ENCODE measurements around the gene B4GALNT3. TPM values are rescaled to one million over a fixed set of nuclear protein-coding genes. Genes with fewer than 3 reads are reported as not detected.

B4GALNT3 gene
- total and polyA plus RNA-seq, 3 experiments from 2014 or later = 3.1 to 6.9 (median 3.5) TPM

DNA sequence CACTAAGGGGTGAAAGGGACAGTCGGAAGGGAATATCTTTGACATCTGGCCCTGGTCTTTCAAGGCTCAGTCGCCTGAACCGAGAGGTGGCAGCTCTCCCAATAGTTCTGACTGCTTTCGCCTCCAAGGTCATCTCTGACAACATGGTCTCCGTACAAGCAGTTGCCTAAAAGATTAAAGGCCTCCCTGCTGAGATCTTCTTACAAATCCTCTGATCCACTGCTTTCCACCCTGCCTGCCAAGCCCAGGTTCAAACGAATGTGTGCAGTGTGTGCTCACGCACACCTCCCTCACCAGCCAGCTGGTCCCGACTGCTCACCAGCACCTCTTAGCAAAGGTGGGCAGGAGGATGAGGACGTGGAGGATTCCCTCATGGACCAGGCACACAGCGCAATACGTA is 10.4 kb downstream of the B4GALNT3 start:
- H3K36me3 ChIP-seq (ENCODE audit: insufficient read depth, low read length) = no peaks in the 10 kb centered on the region
- DNase-seq = no peak
- Mint-ChIP-seq H3K4me3 (peak overlapping the region in 1 of 7 donors; percentile 61), H3K4me1 (peaks cover under 1 to 8% (median 2%) of the 10 kb centered on the region in 3 donors), H3K36me3 (peaks cover 0 to 6% (median 0%) of the 10 kb centered on the region in 3 donors), H3K27ac (no peak overlapping the region), H3K9me3 (no peaks in the 10 kb centered on the region), H3K27me3 (peaks cover 12 to 15% of the 10 kb centered on the region in 2 donors)
- H3K4me1 ChIP-seq (ENCODE audit: insufficient read depth, low read length) = no peaks in the 10 kb centered on the region
- ChIA-PET CTCF (no interaction called here), POLR2A (no interaction called here)
- no peak overlapping the region for H3K4me3 ChIP-seq (ENCODE audit: low read length)
- no peaks in the 10 kb centered on the region for H3K27me3 ChIP-seq (ENCODE audit: insufficient read depth, low read length, poor library complexity, severe bottlenecking)
- H3K27ac ChIP-seq (ENCODE audit: low read depth, low read length) = no peak overlapping the region
- no peaks in the 10 kb centered on the region for H3K9me3 ChIP-seq (ENCODE audit: low read length)

DNA sequence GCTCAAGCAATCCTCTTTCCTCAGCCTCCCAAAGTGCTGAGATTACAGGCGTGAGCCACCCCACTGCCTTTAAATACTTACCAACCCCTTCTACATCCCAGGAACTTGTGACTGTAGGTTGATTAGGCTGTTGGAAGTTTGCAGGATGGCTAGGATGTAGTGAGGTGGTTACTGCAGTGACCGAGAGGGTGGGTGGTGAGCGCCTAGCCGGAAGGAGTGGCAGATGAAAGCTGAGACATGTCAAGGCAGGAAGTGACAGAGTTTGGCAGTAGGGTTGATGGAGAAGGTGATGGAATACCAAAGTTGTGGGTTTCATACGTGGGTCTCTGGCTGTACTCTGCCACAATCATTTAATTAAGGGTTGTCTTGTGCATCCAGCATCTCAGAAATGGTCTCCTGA is 13.5 kb downstream of the B4GALNT3 start:
- no peak overlapping the region for H3K27ac ChIP-seq (ENCODE audit: low read depth, low read length)
- no peaks in the 10 kb centered on the region for H3K4me1 ChIP-seq (ENCODE audit: insufficient read depth, low read length)
- DNase-seq = no peak
- H3K36me3 ChIP-seq (ENCODE audit: insufficient read depth, low read length) = no peaks in the 10 kb centered on the region
- Mint-ChIP-seq H3K36me3 (peaks cover 0 to 11% (median 4%) of the 10 kb centered on the region in 3 donors), H3K4me1 (peaks cover 2 to 13% (median 4%) of the 10 kb centered on the region in 3 donors), H3K4me3 (no peak overlapping the region), H3K9me3 (no peaks in the 10 kb centered on the region), H3K27me3 (peaks cover 12 to 23% of the 10 kb centered on the region in 2 donors), H3K27ac (no peak overlapping the region)
- POLR2A ChIA-PET = no interaction called here
- CTCF ChIA-PET = no interaction called here
- no peak overlapping the region for H3K4me3 ChIP-seq (ENCODE audit: low read length)
- no peaks in the 10 kb centered on the region for H3K27me3 ChIP-seq (ENCODE audit: insufficient read depth, low read length, poor library complexity, severe bottlenecking)
- H3K9me3 ChIP-seq (ENCODE audit: low read length) = no peaks in the 10 kb centered on the region

DNA sequence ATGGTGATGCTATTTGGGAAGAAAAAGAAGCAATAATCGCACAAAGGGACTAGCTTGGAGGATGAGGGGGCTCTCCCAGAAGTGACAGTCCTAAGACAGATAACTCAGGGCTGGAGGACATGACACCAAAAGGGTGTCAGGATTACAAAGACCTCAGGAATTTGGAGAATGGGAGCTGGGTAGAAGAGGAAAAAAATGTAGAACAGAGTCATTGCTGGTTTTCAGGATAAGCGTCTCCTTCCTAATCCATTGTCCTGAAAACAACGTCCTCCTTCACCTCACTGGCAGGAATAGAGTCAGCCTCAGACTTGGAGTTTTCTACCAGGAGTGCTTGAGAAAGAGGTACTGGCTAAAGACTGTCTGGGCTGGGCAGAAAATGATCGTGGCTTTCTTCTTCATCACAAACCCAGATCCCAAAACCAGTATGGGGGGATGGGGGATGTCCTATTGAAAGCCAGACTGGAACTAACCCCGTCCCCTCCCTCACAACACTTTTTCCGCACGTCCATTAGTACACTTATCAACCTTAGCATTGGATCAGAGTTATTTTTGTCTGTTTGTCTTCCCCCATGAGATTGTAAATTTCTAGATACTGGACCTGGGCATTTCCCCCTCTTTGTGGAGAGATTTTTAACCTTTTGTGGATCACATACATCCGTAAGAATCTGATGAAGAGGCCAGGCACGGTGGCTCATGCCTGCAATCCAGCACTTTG is 14.3 kb downstream of the B4GALNT3 start:
- Histone ChIP-seq H3K4me1 (ENCODE audit: insufficient read depth, low read length) (no peaks in the 10 kb centered on the region), H3K9me3 (ENCODE audit: low read length) (no peaks in the 10 kb centered on the region), H3K4me3 (ENCODE audit: low read length) (no peak overlapping the region), H3K27me3 (ENCODE audit: insufficient read depth, low read length, poor library complexity, severe bottlenecking) (no peaks in the 10 kb centered on the region), H3K36me3 (ENCODE audit: insufficient read depth, low read length) (no peaks in the 10 kb centered on the region), H3K27ac (ENCODE audit: low read depth, low read length) (no peak overlapping the region)
- Mint-ChIP-seq H3K36me3 (peaks cover 0 to 11% (median 4%) of the 10 kb centered on the region in 3 donors), H3K9me3 (no peaks in the 10 kb centered on the region), H3K27me3 (peaks cover 17 to 23% of the 10 kb centered on the region in 2 donors), H3K4me1 (peaks cover 0 to 9% (median 4%) of the 10 kb centered on the region in 3 donors), H3K27ac (peak overlapping the region in 1 of 8 donors; percentile 30), H3K4me3 (no peak overlapping the region)
- no peak for DNase-seq
- CTCF ChIA-PET = no interaction called here
- POLR2A ChIA-PET = no interaction called here

DNA sequence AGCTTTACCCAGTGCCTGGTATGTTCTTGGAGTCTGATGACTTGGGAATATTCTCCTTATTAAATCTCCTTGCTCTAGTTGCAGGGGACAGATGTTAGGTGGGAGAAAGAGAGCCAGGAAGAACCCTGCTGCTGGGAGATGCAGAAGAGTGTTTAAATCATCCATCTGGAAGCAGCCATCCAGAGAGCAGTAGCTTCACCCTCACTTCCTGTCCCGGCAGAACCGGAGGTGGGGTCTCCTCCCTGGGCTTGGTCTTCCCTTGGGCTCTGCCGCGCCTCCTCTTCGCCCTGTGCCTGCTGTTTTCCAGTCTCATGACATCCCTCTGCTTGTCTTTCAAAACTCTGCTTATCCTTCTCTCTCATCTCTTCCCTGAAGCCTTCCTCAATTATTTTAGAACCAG is 15.5 kb downstream of the B4GALNT3 start:
- POLR2A ChIA-PET = no interaction called here
- Mint-ChIP-seq H3K4me1 (peaks cover 0 to 9% (median 4%) of the 10 kb centered on the region in 3 donors), H3K27ac (peak overlapping the region in 2 of 8 donors; percentile 3 to 90), H3K27me3 (peaks cover 20 to 29% of the 10 kb centered on the region in 2 donors), H3K36me3 (peaks cover 0 to 17% (median 4%) of the 10 kb centered on the region in 3 donors), H3K4me3 (no peak overlapping the region), H3K9me3 (no peaks in the 10 kb centered on the region)
- no peaks in the 10 kb centered on the region for H3K9me3 ChIP-seq (ENCODE audit: low read length)
- H3K27me3 ChIP-seq (ENCODE audit: insufficient read depth, low read length, poor library complexity, severe bottlenecking) = no peaks in the 10 kb centered on the region
- no peak overlapping the region for H3K4me3 ChIP-seq (ENCODE audit: low read length)
- CTCF ChIA-PET = interaction anchor here (0.6 to 2.0 kb wide), 3 partner anchors 63 to 617 kb away, joined by 3 to 4 read pairs (median 4); no protein-coding TSS in a partner anchor
- DNase-seq = no peak
- no peak overlapping the region for H3K27ac ChIP-seq (ENCODE audit: low read depth, low read length)
- no peaks in the 10 kb centered on the region for H3K36me3 ChIP-seq (ENCODE audit: insufficient read depth, low read length)
- no peaks in the 10 kb centered on the region for H3K4me1 ChIP-seq (ENCODE audit: insufficient read depth, low read length)

DNA sequence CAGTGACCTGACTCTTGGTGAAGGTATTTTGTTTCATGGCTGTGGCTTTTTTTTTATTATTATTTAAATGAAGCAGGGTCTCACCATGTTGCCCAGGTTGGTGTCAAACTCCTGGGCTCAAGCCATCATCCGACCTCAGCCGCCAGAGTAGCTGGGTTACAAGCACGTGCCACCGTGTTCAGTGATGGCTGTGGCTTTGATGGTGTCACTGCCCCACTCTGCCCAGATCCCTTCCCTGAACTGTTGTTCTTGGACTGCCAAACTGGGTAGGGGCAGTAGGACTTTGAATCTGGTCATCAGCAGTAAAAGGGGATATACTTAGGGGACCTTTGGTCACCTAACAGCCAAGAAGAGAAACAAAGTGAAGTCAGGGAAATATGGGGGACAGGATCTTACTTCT is 19.4 kb downstream of the B4GALNT3 start:
- ChIA-PET POLR2A (no interaction called here), CTCF (interaction anchor here (2.4 kb wide), 1 partner anchor 68 kb away, joined by 7 read pairs; no protein-coding TSS in a partner anchor)
- Histone ChIP-seq H3K36me3 (ENCODE audit: insufficient read depth, low read length) (no peaks in the 10 kb centered on the region), H3K4me3 (ENCODE audit: low read length) (no peak overlapping the region), H3K27ac (ENCODE audit: low read depth, low read length) (no peak overlapping the region), H3K4me1 (ENCODE audit: insufficient read depth, low read length) (no peaks in the 10 kb centered on the region), H3K27me3 (ENCODE audit: insufficient read depth, low read length, poor library complexity, severe bottlenecking) (no peaks in the 10 kb centered on the region), H3K9me3 (ENCODE audit: low read length) (no peaks in the 10 kb centered on the region)
- no peak for DNase-seq
- peaks cover 15 to 34% of the 10 kb centered on the region in 2 donors for H3K27me3 Mint-ChIP-seq
- no peaks in the 10 kb centered on the region for H3K9me3 Mint-ChIP-seq
- peaks cover 0 to 19% (median 5%) of the 10 kb centered on the region in 3 donors for H3K36me3 Mint-ChIP-seq
- H3K27ac Mint-ChIP-seq = no peak overlapping the region
- H3K4me3 Mint-ChIP-seq = no peak overlapping the region
- H3K4me1 Mint-ChIP-seq = peaks cover 0 to 14% (median 6%) of the 10 kb centered on the region in 3 donors

DNA sequence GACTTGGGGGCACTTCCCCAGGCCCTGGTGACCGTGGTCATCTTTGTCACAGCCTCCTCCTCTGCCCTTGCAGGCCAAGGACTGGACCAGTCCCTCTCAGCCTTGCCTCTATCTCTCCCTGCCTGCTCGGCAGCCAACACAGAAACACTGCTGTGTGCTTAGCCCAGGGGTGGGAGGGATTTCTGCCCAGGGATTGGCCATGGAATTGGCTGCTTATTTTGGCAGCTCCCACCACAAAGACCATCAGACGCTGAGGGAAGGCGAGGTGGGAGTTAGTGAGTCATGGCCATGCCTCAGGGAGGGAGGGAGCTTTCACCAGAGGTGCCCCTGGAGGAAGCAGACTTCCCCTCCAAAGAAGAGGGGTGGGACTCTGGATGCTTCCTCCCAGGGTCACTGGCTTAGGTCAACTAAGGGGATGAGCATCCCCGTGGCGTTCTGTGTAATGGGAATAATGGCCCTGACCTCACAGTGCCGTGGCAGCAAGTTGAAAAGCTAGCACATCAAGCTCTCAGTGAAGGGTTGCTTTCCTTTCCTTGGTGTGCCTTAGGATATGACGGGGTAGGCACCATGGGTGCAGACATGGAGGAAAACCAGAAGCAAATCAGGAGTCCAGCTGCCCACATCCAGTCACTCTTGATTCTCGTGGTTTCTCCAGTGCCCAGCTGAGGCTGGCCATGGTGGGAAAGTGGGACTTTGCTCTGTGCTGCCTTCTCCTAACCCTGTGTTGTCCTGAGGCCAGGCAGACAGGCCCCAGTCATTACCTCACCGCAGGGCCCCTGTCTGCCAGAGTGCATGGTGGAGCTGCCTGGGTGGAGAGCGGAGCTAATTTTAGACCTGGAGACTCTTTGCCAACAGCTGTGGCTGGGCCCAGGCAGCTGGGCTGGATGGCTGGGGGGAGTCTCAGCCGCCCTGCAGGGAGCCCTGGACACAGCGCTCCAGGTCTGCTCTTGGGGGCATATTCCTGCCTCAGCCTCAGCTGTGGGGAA is 21.4 kb downstream of the B4GALNT3 start:
- Mint-ChIP-seq H3K9me3 (peaks cover 0 to 2% (median 0%) of the 10 kb centered on the region in 5 donors), H3K4me1 (peaks cover 0 to 9% (median 2%) of the 10 kb centered on the region in 3 donors), H3K27ac (peak overlapping the region in 2 of 8 donors; percentile 14 to 51), H3K36me3 (peaks cover 0 to 20% (median 4%) of the 10 kb centered on the region in 3 donors), H3K4me3 (no peak overlapping the region), H3K27me3 (peaks cover 15 to 35% of the 10 kb centered on the region in 2 donors)
- DNase-seq = no peak
- POLR2A ChIA-PET = no interaction called here
- no peak overlapping the region for H3K4me3 ChIP-seq (ENCODE audit: low read length)
- H3K27ac ChIP-seq (ENCODE audit: low read depth, low read length) = no peak overlapping the region
- H3K9me3 ChIP-seq (ENCODE audit: low read length) = no peaks in the 10 kb centered on the region
- no peaks in the 10 kb centered on the region for H3K27me3 ChIP-seq (ENCODE audit: insufficient read depth, low read length, poor library complexity, severe bottlenecking)
- H3K36me3 ChIP-seq (ENCODE audit: insufficient read depth, low read length) = no peaks in the 10 kb centered on the region
- CTCF ChIA-PET = interaction anchor here (1.3 kb wide), 1 partner anchor 65 kb away, joined by 3 read pairs; no protein-coding TSS in a partner anchor
- no peaks in the 10 kb centered on the region for H3K4me1 ChIP-seq (ENCODE audit: insufficient read depth, low read length)

- H3K4me3 Mint-ChIP-seq = no peak overlapping the region
- H3K9me3 ChIP-seq (ENCODE audit: low read length) = no peaks in the 10 kb centered on the region
- peaks cover 16 to 37% of the 10 kb centered on the region in 2 donors for H3K27me3 Mint-ChIP-seq
- no peaks in the 10 kb centered on the region for H3K36me3 ChIP-seq (ENCODE audit: insufficient read depth, low read length)
- H3K27me3 ChIP-seq (ENCODE audit: insufficient read depth, low read length, poor library complexity, severe bottlenecking) = no peaks in the 10 kb centered on the region
- no peak overlapping the region for H3K27ac ChIP-seq (ENCODE audit: low read depth, low read length)
- H3K4me1 ChIP-seq (ENCODE audit: insufficient read depth, low read length) = no peaks in the 10 kb centered on the region
- DNase-seq = no peak
- H3K36me3 Mint-ChIP-seq = peaks cover under 1 to 27% (median 3%) of the 10 kb centered on the region in 3 donors
- H3K4me1 Mint-ChIP-seq = peaks cover 0 to 9% (median 2%) of the 10 kb centered on the region in 3 donors
- ChIA-PET CTCF (interaction anchor here (1.3 kb wide), 1 partner anchor 64 kb away, joined by 3 read pairs; no protein-coding TSS in a partner anchor), POLR2A (no interaction called here)
- no peak overlapping the region for H3K27ac Mint-ChIP-seq
- peaks cover 0 to 7% (median 2%) of the 10 kb centered on the region in 5 donors for H3K9me3 Mint-ChIP-seq
- H3K4me3 ChIP-seq (ENCODE audit: low read length) = no peak overlapping the region
Measured at GRCh38 chr12:482061-482460, 22.3 kb downstream of the B4GALNT3 start.

All from CD8-positive, alpha-beta memory T cell (primary cell).